HG03575 (cell line): ENCODE results near the gene LONP1.
"Not testable (repeated sequence)": the region's sequence is repeated elsewhere in the genome, so short reads cannot be mapped to it uniquely, and the experiment has no call there.

Experiments
- ATAC-seq: cut with Tn5 transposase; IDR thresholded peaks from one replicate; pipeline ENCODE4 v1.9.1; 2021; ENCODE audit not compliant: unreplicated experiment, insufficient number of reproducible peaks, low FRiP score; ENCODE audit errors: extremely low read depth

The LONP1 gene, protein sequence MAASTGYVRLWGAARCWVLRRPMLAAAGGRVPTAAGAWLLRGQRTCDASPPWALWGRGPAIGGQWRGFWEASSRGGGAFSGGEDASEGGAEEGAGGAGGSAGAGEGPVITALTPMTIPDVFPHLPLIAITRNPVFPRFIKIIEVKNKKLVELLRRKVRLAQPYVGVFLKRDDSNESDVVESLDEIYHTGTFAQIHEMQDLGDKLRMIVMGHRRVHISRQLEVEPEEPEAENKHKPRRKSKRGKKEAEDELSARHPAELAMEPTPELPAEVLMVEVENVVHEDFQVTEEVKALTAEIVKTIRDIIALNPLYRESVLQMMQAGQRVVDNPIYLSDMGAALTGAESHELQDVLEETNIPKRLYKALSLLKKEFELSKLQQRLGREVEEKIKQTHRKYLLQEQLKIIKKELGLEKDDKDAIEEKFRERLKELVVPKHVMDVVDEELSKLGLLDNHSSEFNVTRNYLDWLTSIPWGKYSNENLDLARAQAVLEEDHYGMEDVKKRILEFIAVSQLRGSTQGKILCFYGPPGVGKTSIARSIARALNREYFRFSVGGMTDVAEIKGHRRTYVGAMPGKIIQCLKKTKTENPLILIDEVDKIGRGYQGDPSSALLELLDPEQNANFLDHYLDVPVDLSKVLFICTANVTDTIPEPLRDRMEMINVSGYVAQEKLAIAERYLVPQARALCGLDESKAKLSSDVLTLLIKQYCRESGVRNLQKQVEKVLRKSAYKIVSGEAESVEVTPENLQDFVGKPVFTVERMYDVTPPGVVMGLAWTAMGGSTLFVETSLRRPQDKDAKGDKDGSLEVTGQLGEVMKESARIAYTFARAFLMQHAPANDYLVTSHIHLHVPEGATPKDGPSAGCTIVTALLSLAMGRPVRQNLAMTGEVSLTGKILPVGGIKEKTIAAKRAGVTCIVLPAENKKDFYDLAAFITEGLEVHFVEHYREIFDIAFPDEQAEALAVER

DNA sequence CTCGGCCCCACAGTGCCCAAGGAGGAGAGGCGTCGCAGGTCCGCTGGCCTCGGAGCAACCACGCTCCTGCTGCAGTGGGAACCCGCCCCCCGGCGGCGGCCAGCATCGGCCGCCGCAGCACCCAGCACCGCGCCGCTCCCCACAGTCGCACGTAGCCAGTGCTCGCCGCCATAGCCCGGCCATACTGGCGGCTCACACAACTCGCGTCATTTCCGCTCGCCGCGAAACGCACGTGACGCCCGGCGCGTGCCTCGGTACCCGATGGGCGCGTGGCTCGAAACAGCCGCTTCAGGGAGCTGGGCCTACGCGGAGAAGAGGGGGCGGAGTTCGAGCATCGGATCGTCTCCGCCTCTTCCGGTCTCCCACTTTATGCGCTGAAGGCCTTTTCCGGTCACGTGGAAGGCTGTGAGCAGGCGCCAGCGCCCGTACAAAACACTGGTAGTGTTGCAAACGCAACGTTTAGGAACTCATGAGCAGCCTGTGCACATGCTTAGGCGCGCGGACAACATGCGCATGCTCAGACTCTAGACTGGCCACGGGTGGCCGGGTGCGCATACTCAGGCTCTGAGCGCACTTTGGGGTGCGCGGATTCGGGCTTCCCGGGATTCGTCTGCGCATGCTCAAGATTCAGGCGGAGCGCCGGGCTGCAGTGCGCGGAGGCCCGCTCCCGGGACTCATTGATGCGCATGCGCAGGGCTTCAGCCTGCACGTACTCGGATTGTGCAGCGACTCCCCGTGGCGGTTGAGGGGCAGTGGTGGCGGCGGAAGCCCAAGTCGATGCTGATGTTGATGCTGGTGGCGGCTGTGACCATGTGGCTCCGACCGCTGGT lies at the start of gene LONP1, which contains the start of gene CATSPERD:
TSS of gene LONP1 (minus strand) at position 186 of the 830 bp plus-strand sequence. CDS start at position 172, 14 bp downstream.
TSS of gene CATSPERD (plus strand) at position 677 of the 830 bp plus-strand sequence. CDS start at position 778, 101 bp downstream.
- ATAC-seq = peak; percentile 61

DNA sequence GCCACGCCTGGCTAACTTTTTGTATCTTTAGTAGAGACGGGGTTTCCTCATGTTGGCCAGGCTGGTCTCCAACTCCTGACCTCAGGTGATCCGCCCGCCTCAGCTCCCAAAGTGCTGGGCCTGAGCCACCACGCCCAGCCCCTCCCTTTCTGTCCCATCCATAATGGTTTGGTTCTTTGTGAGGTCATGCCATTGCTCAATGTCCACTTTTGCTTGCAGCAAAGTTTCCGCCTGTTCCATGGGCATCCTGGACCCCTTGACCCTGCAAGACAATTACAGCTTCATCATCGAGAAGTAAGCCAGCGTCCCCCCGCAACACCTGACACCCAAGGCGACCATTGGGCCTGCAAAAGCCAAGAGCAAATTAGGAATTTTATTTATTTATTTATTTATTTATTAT lies 48.0 kb upstream of the LONP1 start:
- ATAC-seq = no peak

DNA sequence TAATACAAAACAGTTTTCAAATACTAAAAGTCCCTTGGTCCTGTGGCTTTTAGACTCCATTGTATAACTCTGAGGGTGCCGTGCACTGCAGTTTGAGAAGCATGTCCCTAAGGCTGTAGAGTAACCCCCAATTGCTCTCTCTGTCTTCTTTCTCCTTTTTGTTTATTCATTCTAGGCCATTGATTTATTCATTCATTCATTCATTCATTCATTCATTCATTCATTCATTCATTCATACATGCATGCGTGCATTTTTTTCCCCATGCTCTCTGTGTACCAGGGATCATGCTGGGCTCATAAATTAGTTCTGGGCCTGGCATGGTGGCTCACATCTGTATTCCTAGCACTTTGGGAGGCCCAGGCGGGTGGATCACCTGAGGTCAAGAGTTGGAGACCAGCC lies 45.3 kb upstream of the LONP1 start:
- ATAC-seq = no peak

DNA sequence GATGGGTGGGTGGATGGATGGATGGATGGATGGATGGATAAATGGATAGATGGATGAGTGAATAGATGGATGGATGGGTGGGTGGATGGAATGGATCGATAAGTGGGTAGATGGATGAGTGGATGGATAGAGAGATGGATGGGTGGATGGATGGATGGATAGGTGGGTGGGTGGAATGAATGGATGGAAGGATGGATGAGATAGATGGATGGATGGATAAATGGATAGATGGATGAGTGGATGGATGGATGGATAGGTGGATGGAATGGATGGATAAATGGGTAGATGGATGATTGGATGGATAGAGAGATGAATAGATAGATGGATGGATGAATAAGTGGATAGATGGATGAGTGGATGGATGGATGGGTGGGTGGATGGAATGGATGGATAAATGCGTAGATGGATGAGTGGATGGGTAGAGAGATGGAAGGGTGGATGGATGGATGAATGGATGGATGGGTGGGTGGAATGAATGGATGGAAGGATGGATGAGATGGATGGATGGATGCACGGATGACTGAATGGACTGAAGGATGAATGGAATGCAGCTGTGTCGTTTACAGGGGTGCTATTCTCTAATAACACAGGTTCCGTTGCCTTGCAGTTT lies 42.8 kb upstream of the LONP1 start:
- no peak for ATAC-seq

DNA sequence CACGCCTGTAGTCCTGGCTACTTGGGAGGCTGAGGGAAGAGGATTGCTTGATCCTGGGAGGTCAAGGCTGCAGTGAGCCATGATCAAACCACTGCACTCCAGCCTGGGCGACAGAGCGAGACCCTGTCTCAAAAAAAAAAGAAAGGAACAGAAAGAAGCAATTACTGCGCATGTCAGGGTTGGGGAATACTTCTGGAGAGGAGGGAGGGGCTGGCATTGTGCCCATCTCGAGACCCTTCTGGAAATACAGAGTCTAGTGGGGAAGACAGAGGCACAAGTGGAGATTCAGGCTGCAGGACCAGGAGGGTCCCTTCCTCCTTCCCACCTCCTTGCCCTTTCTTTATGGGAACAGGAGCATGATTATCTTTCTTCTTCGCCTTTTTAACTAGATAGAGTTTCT lies 33.8 kb upstream of the LONP1 start:
- no peak for ATAC-seq

DNA sequence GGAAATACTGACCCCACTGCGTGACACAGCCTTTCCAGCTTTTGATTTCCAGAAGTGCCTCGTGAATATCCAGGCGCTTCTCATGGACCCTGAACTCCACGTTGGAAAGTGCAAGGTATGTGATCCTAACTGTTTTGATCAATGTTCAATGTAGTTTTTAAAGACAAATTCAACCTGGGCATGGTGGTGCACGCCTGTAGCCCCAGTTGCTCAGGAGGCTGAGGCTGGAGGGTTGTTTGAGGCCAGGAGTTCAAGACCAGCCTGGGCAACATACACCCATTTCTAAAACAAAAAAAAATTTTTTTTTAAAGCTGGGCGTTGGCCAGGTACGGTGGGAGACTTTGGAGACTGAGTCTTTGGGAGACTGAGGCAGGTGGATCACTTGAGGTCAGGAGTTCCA lies 31.8 kb upstream of the LONP1 start:
- no peak for ATAC-seq

DNA sequence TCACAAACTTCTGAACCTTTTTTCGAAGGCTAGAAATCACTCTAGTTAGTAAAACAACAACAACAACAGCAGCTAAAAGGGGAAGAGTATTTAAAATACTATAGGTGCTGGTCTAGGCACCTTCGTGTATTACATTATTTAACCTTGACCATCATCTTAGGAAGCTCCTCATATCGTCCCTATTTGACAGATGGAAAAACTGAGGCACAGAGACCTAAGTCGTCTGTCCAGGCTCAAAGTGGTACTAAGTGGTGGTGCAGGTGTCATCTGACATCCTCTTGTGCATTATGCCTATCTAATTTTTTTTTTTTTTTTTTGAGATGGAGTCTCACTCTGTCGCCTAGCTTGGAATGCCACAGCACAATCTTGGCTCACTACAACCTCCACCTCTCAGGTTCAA lies 29.6 kb upstream of the LONP1 start:
- no peak for ATAC-seq

DNA sequence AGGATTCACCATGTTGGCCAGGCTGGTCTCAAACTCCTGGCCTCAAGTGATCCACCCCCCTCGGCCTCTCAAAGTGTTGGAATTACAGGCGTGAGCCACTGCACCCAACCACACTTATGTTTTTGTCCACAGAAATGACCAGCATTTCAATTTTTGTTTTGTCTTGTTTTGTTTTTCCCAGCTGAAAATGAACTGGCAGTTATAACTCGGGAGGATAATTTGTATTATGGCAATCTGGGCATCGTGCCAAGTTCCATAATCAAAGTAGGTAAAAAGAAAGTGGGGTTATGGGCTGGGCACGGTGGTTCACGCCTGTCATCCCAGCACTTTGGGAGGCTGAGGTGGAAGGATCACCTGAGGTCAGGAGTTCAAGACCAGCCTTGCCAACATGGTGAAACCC lies 29.0 kb upstream of the LONP1 start:
- ATAC-seq = not testable (repeated sequence)

DNA sequence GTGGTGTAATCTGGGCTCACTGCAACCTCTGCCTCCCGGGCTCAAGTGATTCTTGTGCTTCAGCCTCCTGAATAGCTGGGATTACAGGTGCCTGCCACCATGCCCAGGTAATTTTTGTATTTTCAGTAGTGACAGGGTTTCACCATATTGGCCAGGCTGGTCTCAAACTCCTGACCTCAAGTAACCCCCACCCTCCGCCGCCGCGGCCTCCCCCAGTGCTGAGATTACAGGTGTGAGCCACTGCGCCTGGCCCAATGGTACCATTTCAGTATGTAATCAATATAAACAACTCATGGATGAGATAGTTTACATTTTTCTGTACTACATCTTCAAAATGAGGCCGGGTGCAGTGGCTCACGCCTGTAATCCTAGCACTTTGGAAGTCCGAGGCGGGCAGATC lies 25.1 kb upstream of the LONP1 start:
- ATAC-seq = not testable (repeated sequence)

DNA sequence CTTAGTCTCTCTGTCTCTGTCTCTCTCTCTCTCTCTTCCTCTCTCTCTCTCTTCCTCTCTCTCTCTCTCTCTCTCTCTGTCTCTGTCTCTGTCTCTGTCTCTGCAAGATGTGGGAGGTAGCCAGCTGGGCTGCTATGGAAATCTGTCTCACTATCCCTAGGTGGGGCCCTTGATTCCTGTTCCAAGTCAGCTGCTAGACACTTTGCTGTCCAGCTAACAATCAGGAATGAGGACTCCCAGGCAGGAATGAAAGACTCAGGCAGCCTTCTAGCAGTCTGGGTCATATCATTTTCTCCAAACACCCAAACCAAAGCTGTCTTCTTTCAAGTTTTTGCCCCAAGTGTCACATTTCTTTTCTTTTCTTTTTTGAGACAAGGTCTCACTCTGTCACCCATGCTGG lies 23.7 kb upstream of the LONP1 start:
- ATAC-seq = no peak

DNA sequence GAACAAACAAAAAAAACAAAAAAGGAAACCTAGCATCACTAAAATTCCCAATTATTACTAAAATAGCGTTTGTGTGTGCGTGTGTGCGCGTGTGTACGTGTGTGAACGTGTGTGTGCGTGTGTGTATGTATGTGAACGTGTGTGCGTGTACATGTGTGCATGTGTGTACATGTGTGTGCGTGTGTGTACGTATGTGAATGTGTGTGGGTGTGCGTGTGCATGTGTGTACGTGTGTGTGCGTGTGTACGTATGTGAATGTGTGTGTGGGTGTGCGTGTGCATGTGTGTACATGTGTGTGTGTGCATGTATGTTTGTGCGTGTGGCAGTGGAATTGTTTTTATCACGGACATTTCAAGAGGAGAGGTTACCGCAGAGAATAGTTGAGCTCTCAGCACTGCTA lies 22.1 kb upstream of the LONP1 start:
- ATAC-seq = no peak

DNA sequence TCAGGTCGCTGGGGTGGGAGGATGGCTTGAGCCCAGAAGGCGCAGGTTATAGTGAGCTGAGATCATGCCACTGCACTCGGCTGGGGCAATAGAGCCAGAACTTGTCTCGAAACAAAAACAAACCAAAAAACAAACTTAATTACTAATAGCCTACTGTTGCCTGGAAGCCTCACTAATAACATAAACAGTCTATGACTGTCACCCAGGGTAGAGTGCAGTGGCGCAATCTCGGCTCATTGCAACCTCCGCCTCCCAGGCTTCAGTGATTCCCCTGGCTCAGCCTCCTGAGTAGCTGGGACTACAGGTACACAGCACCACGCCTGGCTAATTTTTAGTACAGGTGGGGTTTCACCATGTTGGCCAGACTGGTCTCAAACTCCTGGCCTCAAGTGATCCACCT lies 18.5 kb upstream of the LONP1 start:
- ATAC-seq = no peak

DNA sequence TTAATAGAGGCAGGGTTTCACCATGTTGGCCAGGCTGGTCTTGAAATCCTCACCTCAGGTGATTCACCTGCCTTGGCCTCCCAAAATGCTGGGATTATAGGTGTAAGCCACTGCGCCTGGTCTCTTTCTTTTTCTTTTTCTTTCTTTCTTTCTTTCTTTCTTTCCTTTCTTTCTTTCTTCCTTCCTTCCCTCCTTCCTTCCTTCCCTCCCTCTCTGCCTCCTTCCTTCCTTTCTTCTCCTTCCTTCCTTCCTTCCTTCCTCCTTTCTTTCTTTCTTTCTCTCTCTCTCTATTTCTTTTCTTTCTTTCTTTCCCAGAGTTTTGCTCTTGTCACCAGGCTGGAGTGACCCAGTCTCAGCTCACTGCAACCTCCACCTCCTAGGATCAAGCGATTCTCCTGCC lies 13.2 kb upstream of the LONP1 start:
- not testable (repeated sequence) for ATAC-seq

DNA sequence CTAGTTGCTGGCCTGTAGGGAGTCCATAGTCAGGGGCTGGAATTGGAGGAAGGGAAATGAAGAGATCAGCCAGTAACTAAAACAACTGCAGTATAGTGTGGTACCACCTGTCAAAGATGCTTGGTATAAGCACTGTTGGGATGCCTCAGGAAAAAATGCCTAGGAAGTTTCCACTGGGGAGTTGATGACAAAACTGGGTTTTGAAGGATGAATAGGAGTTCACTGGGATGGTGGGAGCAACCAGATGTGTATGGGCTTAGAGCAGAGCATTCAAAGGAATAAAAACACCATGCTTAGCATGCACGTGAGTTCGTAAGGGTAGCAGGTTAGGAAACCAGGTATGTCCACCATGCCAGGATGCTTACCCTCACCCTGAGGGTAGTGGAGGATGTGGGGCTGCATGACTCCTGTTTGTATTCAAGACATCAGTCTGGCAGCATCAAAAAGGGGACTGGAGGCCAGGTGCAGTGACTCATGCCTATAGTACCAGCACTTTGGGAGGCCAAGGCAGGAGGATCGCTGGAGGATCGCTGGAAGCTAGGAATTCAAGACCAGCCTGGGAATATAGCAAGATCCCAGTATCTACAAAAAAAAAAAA lies 7.6 kb upstream of the LONP1 start:
- ATAC-seq = no peak

DNA sequence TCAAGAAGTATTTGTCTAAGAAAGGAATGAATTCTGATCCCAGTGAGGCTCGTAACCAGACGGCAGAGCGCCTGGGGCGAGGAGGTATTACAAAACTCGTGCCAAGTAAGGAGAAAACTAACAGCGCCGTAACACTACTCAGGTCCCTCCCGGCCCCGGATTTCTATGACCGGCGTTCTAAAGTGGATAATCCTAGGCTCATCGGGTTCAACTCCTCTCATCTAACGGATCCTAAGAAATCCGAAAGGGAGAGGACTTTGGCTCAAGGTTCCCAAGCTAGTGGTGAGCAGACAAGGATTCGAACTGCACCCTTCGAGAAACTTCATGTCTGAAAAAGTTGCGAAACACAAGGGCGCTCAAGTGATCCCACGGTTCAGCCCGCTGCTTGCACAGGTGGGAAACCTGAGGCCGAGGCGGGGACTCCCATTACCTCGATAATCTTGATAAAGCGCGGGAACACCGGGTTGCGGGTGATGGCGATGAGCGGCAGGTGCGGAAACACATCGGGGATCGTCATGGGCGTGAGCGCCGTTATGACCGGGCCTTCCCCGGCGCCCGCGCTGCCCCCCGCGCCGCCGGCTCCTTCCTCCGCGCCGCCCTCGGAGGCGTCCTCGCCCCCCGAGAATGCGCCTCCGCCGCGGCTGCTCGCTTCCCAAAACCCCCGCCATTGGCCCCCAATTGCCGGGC lies 529 bp downstream of the LONP1 start:
- ATAC-seq = no peak

DNA sequence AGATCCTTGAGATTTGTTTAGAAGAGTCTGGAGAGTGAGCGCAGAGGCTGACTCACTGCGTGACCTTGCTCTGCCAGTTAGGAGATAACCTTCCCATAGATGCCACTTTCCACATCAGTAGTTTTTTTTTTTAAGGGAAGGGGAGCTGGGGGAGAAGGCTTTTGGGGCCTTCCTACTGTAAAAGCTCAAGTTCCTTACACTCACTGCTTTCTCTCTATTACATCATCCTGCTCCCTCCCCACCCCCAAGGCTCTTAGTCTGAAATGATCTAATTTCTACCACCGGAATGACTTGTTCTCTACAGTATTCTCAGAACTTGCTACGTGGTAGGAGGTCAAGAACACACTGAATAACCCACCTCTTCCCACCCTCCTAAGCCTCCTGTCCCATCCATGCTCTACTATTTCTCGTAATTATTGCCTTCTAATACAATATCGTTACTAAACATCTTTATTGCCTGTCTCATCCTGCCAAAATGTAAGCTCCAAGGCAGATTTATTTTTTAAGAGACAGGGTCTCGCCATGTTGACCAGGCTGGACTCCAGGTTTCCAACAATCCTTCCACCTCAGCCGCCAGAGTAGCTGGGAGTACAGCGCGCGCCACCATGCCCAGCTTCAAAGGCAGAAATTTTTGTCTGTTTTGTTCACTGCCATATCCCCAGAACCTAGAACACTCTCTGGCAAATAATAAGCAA lies 1.2 kb downstream of the LONP1 start:
- no peak for ATAC-seq

DNA sequence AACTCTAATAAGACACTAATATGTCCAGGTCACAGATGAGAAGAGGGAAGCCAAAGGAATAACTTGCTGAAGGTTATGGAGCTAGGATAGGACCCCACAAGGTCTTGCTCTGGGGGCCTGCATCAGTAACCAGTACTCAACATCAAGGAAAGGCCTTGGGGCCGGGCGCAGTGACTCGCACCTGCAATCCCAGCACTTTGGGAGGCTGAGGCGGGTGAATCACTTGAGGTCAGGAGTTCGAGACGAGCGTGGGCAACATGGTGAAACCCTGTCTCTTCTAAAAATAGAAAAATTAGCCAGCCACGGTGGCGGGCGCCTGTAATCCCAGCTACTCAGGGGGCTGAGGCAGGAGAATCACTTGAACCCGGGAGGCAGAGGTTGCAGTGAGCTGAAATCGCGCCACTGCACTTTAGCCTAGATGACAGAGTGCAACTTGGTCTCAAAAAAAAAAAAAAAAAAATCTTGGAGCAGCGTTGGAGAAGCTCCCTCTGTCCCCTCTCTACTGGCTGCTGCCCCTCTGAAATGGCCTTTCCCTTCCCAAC lies 1.8 kb downstream of the LONP1 start:
- ATAC-seq = no peak
